ENCODE data around the gene RARB. TPM values are rescaled to one million over a fixed set of nuclear protein-coding genes. Genes with fewer than 3 reads are reported as not detected.

The RARB gene
- total RNA-seq, 1 experiment from 2014 or later, result 0.24 TPM

- CTCF ChIA-PET, result no interaction called here
Measured at GRCh38 chr3:25610779-25611178, 182.7 kb downstream of the RARB start.

GRCh38 chr3:25611193-25611592, 183.1 kb downstream of the RARB start:
- no peaks in the 10 kb centered on the region for H3K4me1 ChIP-seq (ENCODE audit: insufficient read depth, low read length, poor library complexity, severe bottlenecking)
- POLR2A ChIA-PET (ENCODE audit: low non-redundant PET), result no interaction called here

More at GRCh38 chr3:25610779-25611178, 182.7 kb downstream of the RARB start:
- H3K4me3 ChIP-seq (ENCODE audit: low read depth, low read length, poor library complexity, severe bottlenecking), result no peak overlapping the region
- no peaks in the 10 kb centered on the region for H3K9me3 ChIP-seq (ENCODE audit: low read depth, low read length, poor library complexity, severe bottlenecking)
- BruUV-seq (replicated peaks), result no TSS peak
- no peak overlapping the region for H3K27ac ChIP-seq (ENCODE audit: low read depth, low read length, poor library complexity, severe bottlenecking)
- no peak for DNase-seq (ENCODE audit: low spot score)
- intact Hi-C loops (cut with micrococcal nuclease; ENCODE audit: unreplicated experiment), result no loop called here
- peaks cover 89% of the 10 kb centered on the region for H3K36me3 ChIP-seq (ENCODE audit: insufficient read depth, low read length, poor library complexity, severe bottlenecking)
- no peaks in the 10 kb centered on the region for H3K4me1 ChIP-seq (ENCODE audit: insufficient read depth, low read length, poor library complexity, severe bottlenecking)
- H3K27me3 ChIP-seq (replicated peaks; ENCODE audit: insufficient read depth, low read depth, low read length, poor library complexity), result no peaks in the 10 kb centered on the region
- TF ChIP-seq EZH2 (IDR thresholded peaks at IDR 0.05; ENCODE audit: borderline replicate concordance, low read depth, low read length, poor library complexity, severe bottlenecking) (no peak), CTCF (conservative IDR thresholded peaks at IDR 0.05; ENCODE audit: low read depth, low read length) (no peak)
- POLR2A ChIA-PET (ENCODE audit: low non-redundant PET), result no interaction called here

GRCh38 chr3:25618028-25618427, 190.0 kb downstream of the RARB start:
- intact Hi-C loops (cut with micrococcal nuclease; ENCODE audit: unreplicated experiment), result no loop called here
- H3K27me3 ChIP-seq (replicated peaks; ENCODE audit: insufficient read depth, low read depth, low read length, poor library complexity), result no peaks in the 10 kb centered on the region
- no peak overlapping the region for H3K27ac ChIP-seq (ENCODE audit: low read depth, low read length, poor library complexity, severe bottlenecking)
- BruUV-seq (replicated peaks), result no TSS peak
- no peaks in the 10 kb centered on the region for H3K9me3 ChIP-seq (ENCODE audit: low read depth, low read length, poor library complexity, severe bottlenecking)
- no peaks in the 10 kb centered on the region for H3K4me1 ChIP-seq (ENCODE audit: insufficient read depth, low read length, poor library complexity, severe bottlenecking)
- CTCF ChIA-PET, result no interaction called here
- POLR2A ChIA-PET (ENCODE audit: low non-redundant PET), result no interaction called here
- TF ChIP-seq CTCF (conservative IDR thresholded peaks at IDR 0.05; ENCODE audit: low read depth, low read length), result no peak
- TF ChIP-seq EZH2 (IDR thresholded peaks at IDR 0.05; ENCODE audit: borderline replicate concordance, low read depth, low read length, poor library complexity, severe bottlenecking), result no peak
- DNase-seq (ENCODE audit: low spot score), result no peak
- H3K4me3 ChIP-seq (ENCODE audit: low read depth, low read length, poor library complexity, severe bottlenecking), result no peak overlapping the region
- peaks cover 51% of the 10 kb centered on the region for H3K36me3 ChIP-seq (ENCODE audit: insufficient read depth, low read length, poor library complexity, severe bottlenecking)

More at GRCh38 chr3:25611193-25611592, 183.1 kb downstream of the RARB start:
- Histone ChIP-seq H3K27ac (ENCODE audit: low read depth, low read length, poor library complexity, severe bottlenecking) (no peak overlapping the region), H3K4me3 (ENCODE audit: low read depth, low read length, poor library complexity, severe bottlenecking) (no peak overlapping the region), H3K36me3 (ENCODE audit: insufficient read depth, low read length, poor library complexity, severe bottlenecking) (peaks cover 86% of the 10 kb centered on the region), H3K9me3 (ENCODE audit: low read depth, low read length, poor library complexity, severe bottlenecking) (no peaks in the 10 kb centered on the region), H3K27me3 (replicated peaks; ENCODE audit: insufficient read depth, low read depth, low read length, poor library complexity) (no peaks in the 10 kb centered on the region)
- BruUV-seq (replicated peaks), result no TSS peak
- TF ChIP-seq EZH2 (IDR thresholded peaks at IDR 0.05; ENCODE audit: borderline replicate concordance, low read depth, low read length, poor library complexity, severe bottlenecking) (no peak), CTCF (conservative IDR thresholded peaks at IDR 0.05; ENCODE audit: low read depth, low read length) (no peak)
- intact Hi-C loops (cut with micrococcal nuclease; ENCODE audit: unreplicated experiment), result no loop called here
- CTCF ChIA-PET, result no interaction called here
- no peak for DNase-seq (ENCODE audit: low spot score)
